GM21367 (cell line): ENCODE results near the gene TTC19.
"Not testable (repeated sequence)": the region's sequence is repeated elsewhere in the genome, so short reads cannot be mapped to it uniquely, and the experiment has no call there.

ENCODE experiments used
- ATAC-seq: cut with Tn5 transposase; IDR thresholded peaks from one replicate; pipeline ENCODE4 v1.9.1; 2021; ENCODE audit not compliant: unreplicated experiment

TTC19 gene

GRCh38 chr17:16027708-16028584, 28.3 kb downstream of the TTC19 start:
- peak; percentile 77 for ATAC-seq

DNA sequence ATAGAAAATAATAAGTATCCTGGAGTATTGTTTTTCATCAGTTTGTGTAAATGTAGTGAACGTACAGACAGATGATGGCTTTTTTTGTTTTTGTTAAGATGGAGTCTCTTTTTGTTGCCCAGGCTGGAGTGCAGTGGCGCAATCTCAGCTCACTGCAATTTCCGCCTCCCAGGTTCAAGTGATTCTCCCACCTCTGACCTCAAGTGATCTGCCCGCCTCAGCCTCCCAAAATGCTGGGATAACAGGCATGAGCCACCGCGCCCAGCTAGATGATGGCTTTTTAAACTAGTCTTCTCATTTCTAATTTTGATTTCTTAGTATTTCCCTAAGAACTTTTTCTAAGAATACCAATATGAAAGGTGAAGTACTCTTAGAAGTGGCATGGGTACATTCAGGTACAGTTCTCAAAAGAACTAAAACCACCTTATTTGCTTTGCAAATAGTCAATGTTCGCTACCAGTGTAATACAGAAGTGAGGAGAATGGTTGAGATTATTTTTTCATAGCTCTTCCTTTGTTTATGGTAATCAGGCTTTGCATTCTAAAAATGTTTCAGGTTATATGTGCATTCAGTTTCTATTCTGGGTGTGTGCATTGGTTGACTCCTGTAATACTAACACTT, 34.2 kb downstream of the TTC19 start:
- no peak for ATAC-seq

- ATAC-seq: no peak
Observed at GRCh38 chr17:16036261-16036660, 36.6 kb downstream of the TTC19 start.

GRCh38 chr17:16037636-16038035, 38.0 kb downstream of the TTC19 start:
- no peak for ATAC-seq

DNA sequence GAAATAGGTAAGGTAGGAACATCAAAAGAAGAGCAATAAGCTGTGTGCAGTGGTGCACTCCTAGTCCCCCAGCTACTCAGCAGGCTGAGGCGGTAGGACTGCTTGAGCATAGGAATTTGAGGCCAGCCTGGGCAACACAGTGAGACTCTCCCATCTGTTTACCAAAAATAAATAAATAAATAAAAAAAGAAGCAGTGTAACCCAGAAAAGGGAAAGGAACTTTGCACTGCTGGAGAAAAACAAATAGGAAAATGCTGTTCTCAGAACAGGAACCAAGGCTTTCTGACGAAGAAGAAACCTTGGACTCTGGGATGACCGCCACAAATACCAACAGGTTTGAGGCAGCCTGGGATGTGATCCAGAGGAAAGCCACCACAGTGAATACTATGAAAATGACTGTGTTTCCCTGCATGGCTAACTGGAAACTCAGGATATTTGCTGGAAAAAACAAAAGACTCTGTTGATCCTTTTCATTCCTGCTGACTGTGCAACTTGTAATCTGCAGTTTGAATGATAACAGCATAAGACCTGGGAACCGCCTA, 41.2 kb downstream of the TTC19 start:
- ATAC-seq: no peak

GRCh38 chr17:16044487-16044886, 44.9 kb downstream of the TTC19 start:
- ATAC-seq: no peak

DNA sequence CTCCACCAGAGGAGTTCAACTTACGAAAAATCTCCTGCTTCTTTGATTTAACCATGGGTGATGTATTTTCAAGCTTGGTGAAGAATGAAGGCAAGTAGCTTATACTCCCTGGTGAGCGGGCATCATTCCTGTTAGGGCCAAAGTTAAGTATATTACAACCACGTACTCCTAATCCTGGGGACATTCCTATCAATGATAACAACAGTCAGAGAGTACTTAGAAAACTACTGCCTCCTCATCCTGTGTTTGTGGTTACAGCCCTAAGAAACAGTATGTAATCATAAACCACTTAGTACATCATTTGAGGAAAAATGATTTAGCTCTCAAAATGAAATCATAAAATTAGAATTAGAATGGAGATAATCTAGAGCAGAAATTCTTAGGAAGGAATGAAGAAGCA, 47.3 kb downstream of the TTC19 start:
- ATAC-seq: no peak

DNA sequence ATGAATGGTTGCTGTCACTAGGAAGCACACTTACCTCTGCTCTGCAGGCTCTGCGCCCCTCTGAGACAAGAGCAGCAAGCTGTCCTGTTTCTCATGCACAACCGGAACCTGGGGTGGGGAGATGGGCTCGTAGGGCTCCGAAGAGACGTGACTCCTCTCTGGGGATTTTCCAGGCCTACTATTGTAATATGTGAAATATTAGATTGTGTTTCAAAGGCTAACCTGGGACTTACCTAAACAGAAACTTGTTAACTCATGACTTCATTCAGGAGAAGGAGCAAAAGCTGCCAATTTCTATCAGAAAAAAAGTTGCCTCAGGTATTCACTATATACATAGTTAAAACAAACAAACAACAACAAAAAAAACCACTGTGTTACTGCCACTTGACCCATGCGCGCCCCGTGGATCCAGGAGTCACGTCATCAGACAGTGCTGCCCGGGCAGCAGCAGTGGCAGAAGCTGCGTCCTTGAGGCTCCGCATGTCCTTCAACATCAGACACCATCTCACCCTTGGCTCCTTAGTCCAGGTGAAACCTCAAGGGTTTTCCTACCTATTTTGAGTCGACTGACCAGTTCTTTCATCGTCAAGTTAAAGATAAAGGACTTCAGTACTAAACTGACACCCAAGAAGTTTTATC, 49.3 kb downstream of the TTC19 start:
- ATAC-seq: no peak

DNA sequence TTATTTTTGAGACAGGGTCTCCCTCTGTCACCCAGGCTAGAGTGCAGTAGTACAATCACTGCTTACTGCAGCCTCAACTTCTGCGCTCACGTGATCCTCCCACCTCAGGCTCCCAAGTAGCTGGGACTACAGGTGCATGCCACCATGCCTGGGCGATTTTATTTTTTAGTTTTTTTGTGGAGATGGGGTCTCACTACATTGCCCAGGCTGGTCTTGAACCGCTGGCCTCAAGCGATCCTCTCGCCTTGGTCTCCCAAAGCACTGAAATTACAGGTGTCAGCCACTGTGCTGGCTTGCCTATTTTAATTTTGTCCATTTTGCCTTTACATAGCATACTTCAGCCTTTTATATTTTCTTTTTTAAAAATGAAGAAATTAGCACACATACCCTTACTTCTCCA, 51.2 kb downstream of the TTC19 start:
- no peak for ATAC-seq

DNA sequence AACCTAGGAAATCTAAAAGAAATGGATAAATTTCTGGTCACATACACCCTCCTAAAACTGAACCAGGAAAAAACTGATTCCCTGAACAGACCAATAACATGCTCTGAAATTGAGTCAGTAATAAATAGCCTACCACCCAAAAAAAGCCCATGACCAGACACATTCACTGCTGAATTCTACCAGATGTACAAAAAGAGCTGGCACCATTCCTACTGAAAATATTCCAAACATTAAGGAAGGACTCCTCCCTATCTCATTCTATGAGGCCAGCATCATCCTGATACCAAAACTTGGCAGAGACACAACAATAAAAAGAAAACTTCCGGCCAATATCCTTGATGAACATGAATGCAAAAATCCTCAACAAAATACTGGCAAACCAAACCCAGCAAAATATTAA, 52.9 kb downstream of the TTC19 start:
- ATAC-seq: no peak

- ATAC-seq: not testable (repeated sequence)
Observed at GRCh38 chr17:16055139-16055538, 55.5 kb downstream of the TTC19 start.

- no peak for ATAC-seq
Observed at GRCh38 chr17:16061631-16062030, 62.0 kb downstream of the TTC19 start.

- ATAC-seq: no peak
Observed at GRCh38 chr17:16066125-16066524, 66.5 kb downstream of the TTC19 start.

DNA sequence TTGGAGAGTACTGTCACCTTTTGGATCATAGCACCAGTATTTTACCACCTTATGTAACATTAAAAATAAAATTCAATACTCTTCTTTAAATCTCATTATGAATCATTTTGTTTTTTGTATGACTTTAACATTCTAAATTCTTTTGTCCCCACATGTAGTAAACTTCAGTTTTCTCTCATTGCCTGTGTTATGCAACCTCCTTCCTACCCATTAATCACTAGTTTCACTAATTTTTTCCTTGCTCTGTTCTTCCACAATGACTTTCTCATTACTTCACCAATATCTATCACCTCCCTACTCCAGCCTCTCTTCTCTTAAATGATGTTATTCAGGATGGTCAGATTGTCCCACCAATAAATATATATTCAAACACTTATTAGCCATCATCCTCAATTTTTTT, 68.7 kb downstream of the TTC19 start:
- ATAC-seq: no peak

DNA sequence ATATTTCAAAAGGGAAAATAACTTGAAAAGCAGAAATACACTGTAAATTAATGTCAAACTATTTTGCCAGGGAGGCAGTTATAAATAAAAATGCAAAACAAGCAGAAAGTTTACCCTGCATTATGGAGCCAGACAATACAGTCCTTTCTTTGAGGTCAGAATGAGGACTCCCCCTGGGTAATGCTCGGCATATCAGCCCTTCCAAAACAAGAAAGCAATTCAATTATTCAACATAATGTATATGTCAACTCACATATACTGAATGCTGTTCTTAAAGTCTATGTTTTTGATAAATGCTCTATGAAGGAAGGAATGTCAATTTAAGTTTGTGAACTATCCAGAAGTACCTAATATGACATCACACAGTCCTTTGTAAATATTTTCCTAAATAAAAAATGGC, 72.4 kb downstream of the TTC19 start:
- ATAC-seq: no peak

- ATAC-seq: no peak
Observed at GRCh38 chr17:16073845-16074244, 74.2 kb downstream of the TTC19 start.

DNA sequence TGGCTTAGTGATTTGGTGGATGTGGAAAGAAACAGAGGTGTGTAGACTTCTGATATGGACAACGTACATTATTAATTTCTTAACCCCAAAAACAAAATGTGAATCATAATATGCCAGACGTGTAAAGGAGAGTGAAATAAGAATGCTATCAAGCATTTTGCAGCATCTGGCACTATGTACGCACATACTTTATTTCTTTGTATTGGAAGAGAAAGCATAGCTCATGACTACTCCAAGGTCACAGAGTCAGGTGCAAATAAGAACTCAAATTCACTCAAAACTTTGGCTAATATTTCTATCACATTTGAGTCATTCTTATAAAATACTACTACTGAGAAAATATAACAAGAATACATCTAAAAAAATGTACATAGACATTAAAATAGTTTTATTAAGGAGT, 74.8 kb downstream of the TTC19 start:
- ATAC-seq: no peak

DNA sequence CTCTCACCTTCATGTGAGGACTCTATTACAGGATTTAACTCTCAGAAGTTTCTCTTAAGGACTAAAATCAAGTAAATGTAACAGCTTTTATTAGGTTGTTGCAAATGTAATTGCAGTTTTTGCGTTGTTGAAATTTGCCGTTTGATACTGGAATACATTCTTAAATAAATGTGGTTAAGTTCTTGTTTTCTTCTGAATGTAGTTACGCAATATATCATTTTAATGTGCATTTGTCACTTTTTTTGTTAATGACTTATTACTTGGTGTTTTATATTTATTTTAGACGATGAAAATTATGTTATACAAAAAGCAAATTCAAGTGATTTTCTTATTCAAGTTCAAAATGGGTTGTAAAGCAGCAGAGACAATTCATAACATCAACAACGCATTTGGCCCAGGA, 76.3 kb downstream of the TTC19 start:
- ATAC-seq: no peak
